DMS153 treated with DMSO at 0.1 percent for 48 hours (cell line): ENCODE results near the gene SLC6A16.
"Not testable (repeated sequence)": the region's sequence is repeated elsewhere in the genome, so short reads cannot be mapped to it uniquely, and the experiment has no call there.

Experiments used
- DNase-seq: peaks from one replicate; lab custom pipeline; 2025; ENCODE audit not compliant: unreplicated experiment; lab: John Stamatoyannopoulos, UW

SLC6A16 gene

DNA sequence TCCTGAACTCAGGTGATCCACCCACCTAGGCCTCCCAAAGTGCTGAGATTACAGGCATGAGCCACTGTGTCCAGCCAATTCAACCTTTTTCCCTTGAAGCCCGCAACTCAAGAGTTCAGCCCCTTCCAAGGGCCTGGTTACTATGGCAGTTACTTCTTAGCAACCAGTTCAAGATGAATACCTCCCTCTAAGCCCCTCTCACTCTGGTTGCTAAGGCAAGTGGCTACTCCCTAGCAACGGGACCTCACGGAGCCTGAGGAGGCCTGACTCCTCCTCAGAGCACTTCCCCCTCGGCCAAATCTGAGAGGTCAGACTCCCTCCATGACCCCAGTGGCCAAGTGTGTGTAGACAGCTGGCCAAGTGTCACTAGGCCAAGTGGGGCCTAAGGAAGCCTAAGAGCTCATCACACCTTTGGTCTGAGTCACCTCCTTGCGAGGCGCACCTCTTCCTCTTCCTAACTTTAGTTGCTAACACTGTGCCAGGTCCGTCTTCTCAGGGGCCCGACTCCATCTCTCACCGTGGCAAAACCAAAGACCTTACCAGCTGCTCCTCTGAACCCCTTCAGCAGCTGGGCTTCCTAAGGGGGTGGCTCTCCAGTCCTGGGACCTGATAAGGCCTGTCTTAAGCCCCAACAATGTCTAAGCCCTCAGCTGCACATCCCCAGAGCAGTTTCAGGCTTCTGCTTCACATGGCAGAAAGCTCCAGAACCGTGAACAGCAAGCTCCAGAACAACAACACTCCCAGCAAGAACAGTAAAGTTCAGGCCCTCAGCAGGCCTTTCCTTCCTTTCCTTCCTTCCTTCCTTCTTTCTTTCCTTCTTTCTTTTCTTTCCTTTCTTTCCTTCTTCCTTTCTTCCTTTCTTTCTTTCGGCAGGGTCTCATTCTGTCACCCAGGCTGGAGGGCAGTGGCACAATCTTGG, 19.8 kb upstream of the SLC6A16 start:
- DNase-seq = no peak

DNA sequence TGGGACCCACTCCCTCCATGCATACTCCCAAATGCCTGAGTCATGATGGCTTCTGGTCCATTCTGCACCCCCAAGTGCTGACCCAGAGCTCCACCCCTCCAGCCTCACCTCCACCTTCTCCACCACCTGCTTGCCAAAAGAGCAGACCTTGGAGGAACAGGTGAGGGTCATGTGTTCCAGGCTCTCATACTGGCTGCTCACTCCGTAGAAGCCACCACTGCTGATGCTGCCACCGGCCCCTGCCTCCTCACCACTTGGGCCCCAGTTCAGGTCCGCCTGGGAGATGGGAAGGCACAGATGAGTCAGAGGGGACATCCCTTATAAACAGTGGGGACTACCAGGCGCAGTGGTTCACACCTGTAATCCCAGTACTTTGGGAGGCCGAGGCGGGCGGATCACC, 18.1 kb upstream of the SLC6A16 start:
- DNase-seq = no peak

DNA sequence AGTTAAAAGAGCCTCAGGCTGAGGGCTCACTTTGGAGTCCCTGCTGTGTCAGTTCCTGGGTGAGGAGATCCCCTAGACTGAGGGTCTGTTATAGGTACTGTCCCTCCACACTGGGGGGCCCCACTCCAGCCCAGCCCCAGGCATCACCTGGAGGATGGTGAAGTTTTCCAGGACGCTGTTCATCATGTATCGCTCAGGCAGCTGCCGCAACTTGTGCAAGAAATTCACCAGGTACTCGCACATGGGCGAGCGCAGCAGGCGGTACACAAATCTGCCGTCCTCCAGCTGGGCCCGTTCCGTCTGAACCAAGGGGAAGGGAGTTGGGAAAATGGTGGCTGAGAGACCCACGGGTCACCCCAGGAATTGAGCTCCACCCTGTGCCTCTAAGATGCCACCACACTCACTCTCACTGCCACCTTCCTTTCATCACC, 17.3 kb upstream of the SLC6A16 start:
- DNase-seq = no peak

DNA sequence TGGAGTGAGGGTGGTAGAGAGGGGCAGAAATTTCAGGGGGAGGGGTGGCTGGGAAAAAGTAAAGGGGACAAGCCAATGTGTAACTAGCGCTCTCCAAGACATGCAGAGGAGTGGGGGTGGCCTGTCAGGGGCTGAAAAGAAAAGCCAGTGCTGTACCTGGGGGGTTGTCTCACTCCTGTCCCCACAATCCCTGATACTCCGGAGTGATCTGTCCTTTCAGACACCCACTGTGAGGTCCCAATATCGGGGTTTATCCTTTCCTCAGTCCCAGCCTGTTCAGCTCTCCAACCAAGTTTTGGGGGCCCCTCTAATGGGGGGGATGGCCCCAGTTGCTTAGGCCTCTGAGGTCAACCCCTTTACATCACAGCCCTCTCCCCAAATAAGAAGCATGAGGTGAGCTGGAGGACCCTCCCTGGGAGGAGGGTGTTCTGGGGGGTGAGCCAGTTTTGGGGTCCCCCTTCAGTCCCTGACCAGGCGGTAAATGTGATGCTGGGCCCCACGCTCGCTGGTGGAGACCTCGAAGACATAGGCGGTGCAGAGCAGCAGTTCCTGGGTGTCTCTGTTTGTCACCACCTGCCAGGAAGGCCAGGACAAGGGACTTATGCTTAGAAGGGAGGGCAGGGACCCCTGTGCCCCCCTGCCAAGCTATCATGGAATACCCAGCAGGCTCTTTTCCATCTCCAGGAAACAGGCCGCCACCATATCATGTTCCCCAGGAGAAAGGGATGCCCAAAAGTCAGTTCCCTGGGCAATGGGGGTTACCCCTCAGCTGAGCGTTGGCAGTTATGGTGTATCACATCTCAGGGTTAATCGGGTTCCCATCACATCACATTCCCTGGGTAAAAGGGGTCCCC, 16.1 kb upstream of the SLC6A16 start:
- no peak for DNase-seq

DNA sequence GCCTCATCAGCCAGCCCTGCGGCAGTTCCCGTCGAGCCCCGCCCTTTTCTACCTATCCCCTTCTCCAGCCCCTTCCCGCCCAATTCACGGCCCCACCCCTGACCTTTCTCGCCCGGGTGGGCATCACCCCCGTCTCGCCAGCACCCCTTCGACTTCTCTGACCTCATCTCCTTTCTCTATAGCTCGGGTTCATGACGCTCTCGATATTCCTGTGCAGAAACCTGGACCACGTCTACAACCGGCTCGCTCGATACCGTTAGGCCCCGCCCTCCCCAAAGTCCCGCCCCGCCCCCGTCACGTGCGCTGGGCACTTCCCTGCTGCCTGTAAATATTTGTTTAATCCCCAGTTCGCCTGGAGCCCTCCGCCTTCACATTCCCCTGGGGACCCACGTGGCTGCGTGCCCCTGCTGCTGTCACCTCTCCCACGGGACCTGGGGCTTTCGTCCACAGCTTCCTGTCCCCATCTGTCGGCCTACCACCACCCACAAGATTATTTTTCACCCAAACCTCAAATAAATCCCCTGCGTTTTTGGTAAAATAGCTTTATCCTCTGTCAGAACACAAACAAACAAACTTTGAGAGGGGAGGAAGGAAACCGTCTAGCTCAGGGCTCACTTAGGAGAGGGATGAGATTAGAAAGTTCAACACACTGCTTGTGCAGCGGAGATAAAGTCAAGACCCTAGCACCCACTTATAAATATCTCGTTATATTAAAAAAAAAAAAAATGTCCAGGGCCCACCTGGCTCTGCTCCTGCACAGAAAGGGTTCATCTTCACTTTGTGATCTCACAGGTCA, 15.3 kb upstream of the SLC6A16 start:
- DNase-seq = peak; percentile 87

DNA sequence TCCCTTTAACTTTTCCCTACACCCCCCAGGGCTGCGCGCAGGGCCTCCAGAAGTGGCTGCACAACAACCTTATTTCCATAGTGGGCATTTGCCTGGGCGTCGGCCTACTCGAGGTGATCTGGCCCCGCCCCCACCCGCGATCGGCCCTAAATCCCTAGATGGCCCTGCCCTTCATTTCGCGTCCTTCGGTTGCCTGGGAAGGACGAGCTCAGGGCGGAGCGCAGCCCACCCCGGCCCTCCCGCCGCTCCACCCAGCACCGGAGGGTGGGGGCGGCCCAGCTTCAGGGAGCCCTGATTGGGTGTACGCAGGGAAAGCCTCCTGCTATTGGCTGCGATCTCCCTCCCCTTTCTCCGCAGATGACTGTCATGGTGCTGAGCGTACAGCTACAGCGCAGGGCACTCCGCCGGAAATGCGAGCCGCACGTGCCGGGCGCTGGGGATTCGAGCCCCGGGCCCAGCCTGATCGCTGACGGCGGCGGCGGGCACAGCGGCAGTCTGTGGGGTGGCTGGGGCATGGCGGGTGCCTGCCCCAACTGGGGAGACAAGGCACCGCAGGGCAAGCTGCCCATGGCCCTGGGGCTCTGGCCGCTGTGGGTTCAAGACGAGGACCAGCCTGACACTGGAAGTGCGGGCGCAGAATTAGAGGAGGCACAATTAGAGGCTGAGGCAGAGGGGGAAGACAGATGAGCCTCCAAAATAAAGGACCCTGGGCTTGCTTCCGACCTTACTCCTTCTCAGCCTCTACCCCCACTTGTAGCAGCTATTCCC, 14.5 kb upstream of the SLC6A16 start:
- peak; percentile 94 for DNase-seq

DNA sequence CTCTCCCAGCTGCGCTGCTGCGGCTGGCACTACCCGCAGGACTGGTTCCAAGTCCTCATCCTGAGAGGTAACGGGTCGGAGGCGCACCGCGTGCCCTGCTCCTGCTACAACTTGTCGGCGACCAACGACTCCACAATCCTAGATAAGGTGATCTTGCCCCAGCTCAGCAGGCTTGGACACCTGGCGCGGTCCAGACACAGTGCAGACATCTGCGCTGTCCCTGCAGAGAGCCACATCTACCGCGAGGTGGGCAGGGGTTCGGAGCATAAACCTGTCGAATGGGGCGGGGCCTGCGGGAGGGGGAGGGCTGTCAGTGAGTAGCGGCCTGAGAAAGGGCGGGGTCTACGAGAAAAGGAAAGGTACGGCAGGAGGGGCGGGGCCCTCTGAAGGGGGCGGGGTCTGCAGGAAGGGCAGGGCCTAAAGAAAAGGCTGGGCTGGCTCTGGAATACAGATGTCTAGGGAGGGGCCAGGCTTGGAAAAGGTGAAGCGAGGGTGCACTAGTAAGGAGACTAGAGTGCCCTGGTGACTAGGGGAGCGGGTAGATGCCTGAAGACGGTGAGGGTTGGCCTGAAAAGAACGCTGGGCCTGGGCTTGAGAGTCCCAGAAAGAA, 13.8 kb upstream of the SLC6A16 start:
- peak; percentile 84 for DNase-seq

DNA sequence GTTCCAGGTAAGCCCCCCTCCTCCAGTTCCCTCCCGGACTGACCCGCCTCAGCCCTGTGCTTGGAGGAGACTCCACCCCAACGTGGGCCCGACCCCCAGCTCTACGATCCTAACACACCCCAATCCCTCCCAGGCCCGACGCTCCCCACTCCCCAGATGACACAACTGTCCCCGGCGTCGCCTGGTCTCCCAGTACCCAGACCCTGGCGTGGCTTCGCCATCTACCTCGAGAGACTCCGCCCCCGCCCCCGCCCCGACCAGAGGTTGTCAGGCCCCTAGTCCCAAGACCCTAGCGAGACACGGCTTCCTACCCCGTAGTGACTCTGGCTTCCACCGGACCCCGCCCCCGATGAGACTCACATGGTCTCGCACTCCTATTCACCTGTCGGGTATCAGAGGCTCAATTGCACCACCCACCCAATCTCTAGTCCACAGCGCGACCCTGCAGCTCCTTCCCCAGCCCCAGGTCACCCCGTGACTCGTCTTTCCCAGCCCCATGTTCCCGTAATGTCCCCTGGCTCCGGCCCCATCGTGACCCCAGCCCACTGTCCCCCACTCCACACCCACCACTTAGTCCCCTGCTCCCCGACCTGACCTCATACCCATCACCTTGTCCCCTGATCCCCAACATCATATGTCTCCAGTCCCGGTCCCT, 13.2 kb upstream of the SLC6A16 start:
- DNase-seq = no peak

DNA sequence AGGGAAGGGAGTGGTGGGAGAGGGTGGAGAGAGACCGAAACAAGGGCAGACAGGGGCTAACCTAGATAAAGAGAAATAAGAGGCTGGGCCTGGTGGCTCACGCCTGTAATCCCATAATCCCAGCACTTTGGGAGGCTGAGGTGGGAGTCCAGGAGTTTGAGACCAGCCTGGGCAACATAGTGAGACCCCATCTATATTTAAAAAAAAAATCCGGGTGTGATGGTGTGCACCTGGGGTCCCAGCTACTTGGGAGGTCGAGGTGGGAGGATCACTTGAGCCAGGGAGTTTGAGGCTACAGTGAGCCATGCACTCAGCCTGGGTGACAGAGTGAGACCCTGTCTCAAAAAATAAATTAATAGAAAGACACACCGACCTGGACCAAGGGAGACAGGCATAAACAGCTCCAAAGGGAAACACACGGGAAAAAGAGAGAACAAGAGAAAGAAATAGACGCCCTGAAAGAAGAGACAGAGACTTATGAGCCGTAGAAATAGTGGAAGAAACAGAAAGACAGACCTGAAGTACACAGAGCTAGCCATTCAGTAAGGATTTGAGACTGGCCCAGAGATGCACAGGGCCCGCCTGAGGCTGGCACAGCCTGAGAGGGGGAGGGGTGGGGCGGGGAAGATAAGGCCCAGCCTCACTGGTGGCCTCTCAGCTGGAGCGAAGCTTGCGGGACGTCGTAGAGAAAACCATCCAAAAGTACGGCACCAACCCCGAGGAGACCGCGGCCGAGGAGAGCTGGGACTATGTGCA, 12.5 kb upstream of the SLC6A16 start:
- no peak for DNase-seq

DNA sequence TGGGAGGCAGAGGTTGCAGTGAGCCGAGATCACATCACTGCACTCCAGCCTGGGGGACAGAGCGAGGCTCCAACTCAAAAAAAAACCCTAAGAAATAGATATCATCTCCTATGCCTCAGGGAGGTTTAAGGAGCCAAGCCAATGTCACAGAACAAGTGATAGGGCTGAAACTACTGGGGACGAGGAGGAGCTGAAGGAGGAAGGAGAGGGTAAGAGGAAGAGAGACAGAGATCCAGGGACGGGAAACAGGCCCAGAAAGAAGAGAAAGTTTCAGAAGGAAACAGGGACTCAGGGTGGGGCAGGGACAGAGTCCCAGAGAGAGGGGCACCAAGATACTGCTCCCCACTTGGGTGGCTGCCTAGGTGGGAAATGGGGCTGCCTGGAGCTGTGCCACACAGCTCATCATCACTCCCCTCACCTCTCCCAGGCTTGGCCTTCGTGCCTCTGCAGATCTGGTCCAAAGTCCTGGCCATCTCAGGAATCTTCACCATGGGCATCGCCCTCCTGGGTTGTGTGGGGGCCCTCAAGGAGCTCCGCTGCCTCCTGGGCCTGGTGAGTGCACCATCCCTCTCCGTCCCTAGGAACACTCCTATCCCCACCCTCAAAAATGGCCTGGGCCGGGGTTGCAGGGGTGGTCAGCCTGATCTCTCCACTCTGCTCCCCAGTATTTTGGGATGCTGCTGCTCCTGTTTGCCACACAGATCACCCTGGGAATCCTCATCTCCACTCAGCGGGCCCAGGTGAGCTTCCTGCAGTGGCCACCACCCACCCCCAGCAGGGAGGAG, 11.7 kb upstream of the SLC6A16 start:
- no peak for DNase-seq

DNA sequence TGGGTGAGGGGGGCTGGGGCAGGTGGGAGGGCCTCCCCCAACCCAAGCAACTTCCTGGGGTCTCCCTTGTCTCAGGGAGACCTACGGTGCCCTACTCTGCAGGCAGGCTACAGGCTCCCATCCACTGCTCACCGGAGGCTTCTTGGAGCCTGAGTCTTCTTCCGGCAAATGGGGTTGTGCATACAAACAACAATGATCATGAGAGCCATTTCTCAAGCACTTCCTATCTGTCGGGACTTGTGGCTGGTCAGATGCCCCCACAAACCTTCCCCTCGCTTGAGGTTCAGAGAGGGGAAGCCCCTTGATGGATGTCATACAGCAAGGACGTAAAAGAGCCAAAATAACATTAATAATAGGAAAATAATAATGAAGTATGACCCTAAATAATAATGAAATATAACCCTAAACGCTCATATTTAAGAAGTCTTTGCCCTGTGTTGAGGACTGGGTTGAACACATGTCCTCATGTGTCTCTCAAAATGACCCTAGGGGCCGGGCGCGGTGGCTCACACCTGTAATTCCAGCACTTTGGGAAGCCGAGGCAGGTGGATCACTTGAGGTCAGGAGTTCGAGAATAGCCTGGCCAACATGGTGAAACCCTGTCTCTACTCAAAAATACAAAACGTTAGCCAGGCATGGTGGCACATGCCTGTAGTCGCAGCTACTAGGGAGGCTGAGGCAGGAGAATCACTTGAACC, 10.9 kb upstream of the SLC6A16 start:
- no peak for DNase-seq

DNA sequence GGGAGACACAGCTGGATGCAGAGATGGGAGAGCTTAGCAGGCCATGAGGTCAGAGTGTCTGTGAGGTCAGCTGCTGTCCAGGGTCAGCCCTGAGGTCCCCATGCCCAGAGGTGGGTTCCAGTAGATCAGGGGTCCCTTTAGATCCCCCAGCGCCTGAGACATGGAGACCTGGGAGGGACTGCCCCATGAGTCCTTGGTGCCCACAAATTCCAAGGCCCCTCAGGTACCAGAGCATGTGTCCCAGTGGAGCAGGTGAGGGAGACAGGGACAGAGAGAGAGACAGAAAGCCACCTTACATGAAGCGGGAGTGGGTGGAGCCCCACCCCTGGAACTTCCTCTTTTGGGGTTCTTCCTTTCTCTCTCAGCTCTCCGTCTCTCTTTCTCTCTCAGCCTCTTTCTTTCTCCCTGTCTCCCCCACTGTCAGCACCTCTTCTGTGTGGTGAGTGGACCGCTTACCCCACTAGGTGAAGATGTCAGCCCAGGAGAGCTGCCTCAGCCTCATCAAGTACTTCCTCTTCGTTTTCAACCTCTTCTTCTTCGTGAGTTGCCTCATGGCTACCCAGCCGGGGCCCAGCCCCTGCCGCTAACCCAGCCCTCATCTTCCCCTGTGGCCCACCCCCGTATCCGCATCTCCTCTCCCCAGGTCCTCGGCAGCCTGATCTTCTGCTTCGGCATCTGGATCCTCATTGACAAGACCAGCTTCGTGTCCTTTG, 10.2 kb upstream of the SLC6A16 start, which contains the start of gene CD37:
CD37 (plus strand) TSS at position 336 of the 713 bp plus-strand sequence; CDS start at position 471, 135 bp downstream.
- no peak for DNase-seq

DNA sequence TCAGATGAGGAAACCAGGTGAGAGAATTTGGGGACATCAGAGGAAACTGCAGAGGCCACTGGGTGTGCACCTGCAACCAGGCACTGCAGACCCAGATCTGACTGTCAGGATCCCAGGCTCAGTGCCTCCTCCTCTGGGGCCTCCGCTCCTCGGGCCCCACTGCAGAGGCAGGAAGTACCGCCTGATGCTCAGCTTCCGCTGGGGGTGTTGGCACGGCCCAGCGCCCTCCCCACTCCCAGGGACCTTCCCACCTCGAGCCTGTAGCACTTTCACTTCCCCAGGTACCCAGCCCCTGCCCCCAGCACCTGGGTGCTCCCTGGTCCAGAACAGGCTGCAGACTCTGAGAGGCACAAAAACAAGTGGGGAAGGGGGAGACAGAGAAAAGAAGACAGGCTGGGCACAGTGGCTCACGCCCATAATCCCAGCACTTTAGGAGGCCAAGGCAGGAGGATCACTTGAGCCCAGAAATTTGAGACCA, 8.9 kb upstream of the SLC6A16 start:
- no peak for DNase-seq

DNA sequence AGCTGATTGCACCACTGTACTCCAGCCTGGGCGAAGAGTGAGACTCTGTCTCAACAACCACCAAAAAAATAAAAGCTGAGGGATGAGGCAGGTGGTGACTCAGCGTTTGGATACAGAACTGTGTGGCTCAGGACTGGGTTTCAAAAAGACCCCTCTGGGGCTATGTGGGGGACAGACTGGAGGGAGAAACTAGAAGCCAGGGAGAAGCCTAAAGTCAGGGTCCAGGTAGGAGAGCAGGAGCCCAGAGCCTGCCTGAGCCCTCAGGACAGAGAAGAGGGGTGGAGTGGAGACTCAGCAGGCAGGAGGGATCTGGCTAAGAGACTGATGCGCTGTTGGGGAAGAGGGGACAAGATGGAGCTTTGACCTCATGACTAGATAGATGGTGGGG, 8.4 kb upstream of the SLC6A16 start:
- no peak for DNase-seq

DNA sequence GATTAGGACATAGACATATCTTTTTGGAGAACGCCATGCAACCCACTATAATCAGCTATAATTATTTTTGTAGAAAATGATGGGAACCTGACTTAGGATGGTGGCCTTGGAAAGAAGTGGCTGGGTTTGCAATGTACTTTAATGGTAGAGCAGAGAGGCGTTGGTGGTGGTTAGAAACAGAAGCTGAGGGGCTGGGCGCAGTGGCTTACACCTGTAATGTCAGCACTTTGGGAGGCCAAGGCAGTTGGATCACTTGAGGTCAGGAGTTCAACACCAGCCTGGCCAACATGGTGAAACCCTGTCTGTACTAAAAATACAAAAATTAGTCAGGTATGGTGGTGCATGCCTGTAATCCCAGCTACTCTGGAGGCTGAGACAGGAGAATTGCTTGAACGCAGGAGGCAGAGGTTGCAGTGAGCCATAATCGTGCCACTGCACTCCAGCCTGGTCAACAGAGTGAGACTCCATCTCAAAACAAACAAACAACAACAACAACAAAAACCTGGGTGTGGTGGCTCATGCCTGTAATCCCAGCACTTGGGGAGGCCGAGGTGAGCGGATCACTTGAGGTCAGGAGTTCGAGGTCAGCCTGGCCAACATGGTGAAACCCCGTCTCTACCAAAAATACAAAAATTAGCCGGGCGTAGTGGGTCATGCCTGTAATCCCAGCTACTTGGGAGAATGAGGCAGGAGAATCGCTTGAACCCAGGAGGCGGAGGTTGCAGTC, 7.9 kb upstream of the SLC6A16 start:
- DNase-seq = not testable (repeated sequence)

DNA sequence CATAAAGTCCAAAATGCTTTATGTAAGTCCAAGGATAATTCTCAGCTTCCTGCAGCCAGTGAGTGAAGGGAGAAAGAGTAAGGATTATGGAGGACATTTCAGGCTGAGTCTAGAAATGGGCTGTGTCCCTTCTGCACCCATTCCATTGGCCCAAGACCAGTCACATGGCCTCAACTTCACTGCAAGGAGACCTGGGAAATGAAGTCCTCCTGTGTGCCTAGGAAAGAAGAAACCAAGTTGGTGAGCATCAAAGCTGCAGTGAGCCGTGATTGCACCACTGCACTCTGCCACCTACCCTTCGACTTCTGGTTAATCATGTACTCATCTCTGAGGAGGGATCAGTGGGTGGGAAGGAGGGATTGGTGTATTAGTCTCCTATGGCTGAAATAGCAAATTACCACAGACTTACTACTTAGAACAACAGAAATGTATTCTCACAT, 6.6 kb upstream of the SLC6A16 start:
- DNase-seq = no peak
